Testis (tissue), 3 donors: ENCODE measurements around the gene CACNA1D. TPM values are rescaled to one million over a fixed set of nuclear protein-coding genes. Genes with fewer than 3 reads are reported as not detected.

Source experiments
- DNase-seq: peaks from one replicate; pipeline ENCODE4 v3.0.0-alpha.2; 2019
- H3K27ac ChIP-seq, 2 donors: fragments of 200-600 bp; sonication (generic); one replicate each; pipeline ENCODE4 v1.5.1; 2019
- H3K27me3 ChIP-seq: fragments of 200-600 bp; sonication (generic); one replicate; pipeline ENCODE4 v1.5.1; 2019
- H3K36me3 ChIP-seq: fragments of 200-600 bp; sonication (generic); one replicate; pipeline ENCODE4 v1.5.1; 2017; ENCODE audit warnings: low read depth; ENCODE audit errors: missing control alignments
- H3K4me1 ChIP-seq: fragments of 200-600 bp; sonication (generic); one replicate; pipeline ENCODE4 v1.5.1; 2019
- H3K4me3 ChIP-seq, 2 donors: fragments of 200-600 bp; sonication (generic); one replicate each; pipeline ENCODE4 v1.5.1; 2017 to 2019
- H3K9me3 ChIP-seq: fragments of 200-600 bp; sonication (generic); one replicate; pipeline ENCODE4 v1.5.1; 2017
- CTCF ChIP-seq, 3 experiments: fragments of 450-650 bp in 2 of 3; fragments of 200-600 bp in 1 of 3; sonication (generic) in 1 of 3; IDR thresholded peaks; one replicate each; pipeline ENCODE4 v1.5.1; 2016 to 2019; ENCODE audit warnings: antibody characterized with exemption in 3 of 3, mild to moderate bottlenecking in 2 of 3, moderate library complexity in 1 of 3
- POLR2A ChIP-seq: fragments of 450-650 bp; IDR thresholded peaks from one replicate; pipeline ENCODE4 v1.6.1; 2017; ENCODE audit warnings: antibody characterized with exemption, mild to moderate bottlenecking, moderate library complexity
- WGBS, 2 donors: methylation state at CpG; one replicate each; pipeline ENCODE4 v1.1.5; 2018; 5-methylcytosine and 5-hydroxymethylcytosine counted together
- intact Hi-C: fragments of 100-400 bp; cut with DNase I; formaldehyde crosslinking; loops from one replicate; pipeline ENCODE4 v1.15.1; 2023; ENCODE audit warnings: low total_unique reads
- polyA plus RNA-seq: library from polyadenylated mRNA; stranded (reverse); fragments of 350-450 nt; fragmentation: Illumina TruSeq; extraction: RNeasy Lipid Tissue Mini Kit (QIAGEN cat#74804); gene quantifications from one replicate; pipeline ENCODE4 v1.2.3, GENCODE V29; 2014; ENCODE audit warnings: low read depth, low replicate concordance; ENCODE audit not compliant: insufficient read depth
- total RNA-seq, 2 donors: library from RNA; depleted of rRNA; stranded (reverse); fragments of >200 nt; gene quantifications; one replicate each; pipeline ENCODE4 v1.2.3, GENCODE V29; 2016

Gene CACNA1D
- total and polyA plus RNA-seq, 3 donors from 2014 or later, result 8.0 to 39.0 (median 37.6) TPM

GRCh38 chr3:53715815-53716483 is 221.5 kb downstream of the CACNA1D start:
- H3K4me3 ChIP-seq, result no peak overlapping the region
- WGBS, 2 donors, result 68 to 74% methylated on average over 5 of the region's 5 CpGs
- peak; percentile 56 for DNase-seq
- TF ChIP-seq CTCF (IDR thresholded peaks at IDR 0.05), result no peak
- TF ChIP-seq POLR2A, result no peak
- H3K9me3 ChIP-seq, result no peaks in the 10 kb centered on the region
- intact Hi-C loops, result loop anchor here (10.0 kb wide), 1 partner anchor 331 kb away; no protein-coding TSS in a partner anchor
- peaks cover 30% of the 10 kb centered on the region for H3K4me1 ChIP-seq
- H3K27me3 ChIP-seq, result no peaks in the 10 kb centered on the region
- no peaks in the 10 kb centered on the region for H3K36me3 ChIP-seq
- H3K27ac ChIP-seq, result peak overlapping the region in 1 of 2 donors; percentile 4

- TF ChIP-seq POLR2A, result no peak
- no peak for TF ChIP-seq CTCF (IDR thresholded peaks at IDR 0.05)
- no peak for DNase-seq
- 93 to 97% methylated on average over 7 of the region's 7 CpGs for WGBS, 2 donors
- H3K36me3 ChIP-seq, result no peaks in the 10 kb centered on the region
- no peak overlapping the region for H3K27ac ChIP-seq
- peaks cover 23% of the 10 kb centered on the region for H3K4me1 ChIP-seq
- H3K4me3 ChIP-seq, result no peak overlapping the region
- no peaks in the 10 kb centered on the region for H3K9me3 ChIP-seq
- intact Hi-C loops, result loop anchor here (10.0 kb wide), 1 partner anchor 332 kb away; no protein-coding TSS in a partner anchor
- H3K27me3 ChIP-seq, result no peaks in the 10 kb centered on the region
Observed at GRCh38 chr3:53716998-53717397, 222.6 kb downstream of the CACNA1D start.

- no peak for DNase-seq
- H3K27me3 ChIP-seq, result no peaks in the 10 kb centered on the region
- WGBS, 2 donors, result 85 to 90% methylated on average over 10 to 17 of the region's 17 CpGs
- intact Hi-C loops, result loop anchor here (10.0 kb wide), 1 partner anchor 334 kb away; no protein-coding TSS in a partner anchor
- TF ChIP-seq POLR2A, result no peak
- no peak for TF ChIP-seq CTCF (IDR thresholded peaks at IDR 0.05)
- H3K4me3 ChIP-seq, result no peak overlapping the region
- H3K9me3 ChIP-seq, result no peaks in the 10 kb centered on the region
- peaks cover 11% of the 10 kb centered on the region for H3K4me1 ChIP-seq
- H3K36me3 ChIP-seq, result no peaks in the 10 kb centered on the region
- no peak overlapping the region for H3K27ac ChIP-seq
Observed at GRCh38 chr3:53718462-53718861, 224.1 kb downstream of the CACNA1D start.

- TF ChIP-seq CTCF (IDR thresholded peaks at IDR 0.05), result no peak
- TF ChIP-seq POLR2A, result no peak
- intact Hi-C loops, result loop anchor here (10.0 kb wide), 1 partner anchor 335 kb away; no protein-coding TSS in a partner anchor
- H3K27ac ChIP-seq, result no peak overlapping the region
- no peaks in the 10 kb centered on the region for H3K27me3 ChIP-seq
- H3K36me3 ChIP-seq, result no peaks in the 10 kb centered on the region
- H3K4me1 ChIP-seq, result peaks cover 11% of the 10 kb centered on the region
- WGBS, 2 donors, result 90 to 93% methylated on average over 6 of the region's 6 CpGs
- DNase-seq, result no peak
- no peak overlapping the region for H3K4me3 ChIP-seq
- H3K9me3 ChIP-seq, result no peaks in the 10 kb centered on the region
Observed at GRCh38 chr3:53719796-53720195, 225.4 kb downstream of the CACNA1D start.
